HG03045 (cell line): ENCODE measurements around the gene GLI3.

Experiments
- ATAC-seq: cut with Tn5 transposase; IDR thresholded peaks from one replicate; pipeline ENCODE4 v1.9.1; 2021; ENCODE audit warnings: mild to moderate bottlenecking, moderate library complexity; ENCODE audit not compliant: unreplicated experiment

The GLI3 gene

GRCh38 chr7:42236266-42236975 lies 588 bp downstream of the GLI3 start:
- no peak for ATAC-seq

- ATAC-seq, result no peak
Observed at GRCh38 chr7:42235741-42236161, 1.3 kb downstream of the GLI3 start.

- ATAC-seq, result no peak
Observed at GRCh38 chr7:42234736-42235135, 2.3 kb downstream of the GLI3 start.

- ATAC-seq, result no peak
Observed at GRCh38 chr7:42233695-42234331, 3.2 kb downstream of the GLI3 start.

GRCh38 chr7:42233171-42233570 lies 3.8 kb downstream of the GLI3 start:
- ATAC-seq, result no peak

- ATAC-seq, result no peak
Observed at GRCh38 chr7:42232275-42232674, 4.7 kb downstream of the GLI3 start.

- ATAC-seq, result no peak
Observed at GRCh38 chr7:42231043-42231787, 5.8 kb downstream of the GLI3 start.

- no peak for ATAC-seq
Observed at GRCh38 chr7:42227936-42228591, 8.9 kb downstream of the GLI3 start.

- ATAC-seq, result no peak
Observed at GRCh38 chr7:42227541-42227935, 9.5 kb downstream of the GLI3 start.

- no peak for ATAC-seq
Observed at GRCh38 chr7:42227021-42227420, 10.0 kb downstream of the GLI3 start.

- no peak for ATAC-seq
Observed at GRCh38 chr7:42226354-42226941, 10.6 kb downstream of the GLI3 start.

GRCh38 chr7:42224391-42225003 lies 12.5 kb downstream of the GLI3 start:
- ATAC-seq, result no peak

GRCh38 chr7:42222891-42223290 lies 14.1 kb downstream of the GLI3 start:
- no peak for ATAC-seq

GRCh38 chr7:42222125-42222524 lies 14.9 kb downstream of the GLI3 start:
- no peak for ATAC-seq

- ATAC-seq, result no peak
Observed at GRCh38 chr7:42221304-42221703, 15.7 kb downstream of the GLI3 start.

- no peak for ATAC-seq
Observed at GRCh38 chr7:42219447-42219846, 17.6 kb downstream of the GLI3 start.

- ATAC-seq, result no peak
Observed at GRCh38 chr7:42218248-42218647, 18.8 kb downstream of the GLI3 start.

GRCh38 chr7:42217548-42217947 lies 19.5 kb downstream of the GLI3 start:
- no peak for ATAC-seq

GRCh38 chr7:42217053-42217452 lies 20.0 kb downstream of the GLI3 start:
- no peak for ATAC-seq

GRCh38 chr7:42214060-42214679 lies 22.8 kb downstream of the GLI3 start:
- ATAC-seq, result no peak
